Measurements from ENCODE around the gene FAM124A.

DNA sequence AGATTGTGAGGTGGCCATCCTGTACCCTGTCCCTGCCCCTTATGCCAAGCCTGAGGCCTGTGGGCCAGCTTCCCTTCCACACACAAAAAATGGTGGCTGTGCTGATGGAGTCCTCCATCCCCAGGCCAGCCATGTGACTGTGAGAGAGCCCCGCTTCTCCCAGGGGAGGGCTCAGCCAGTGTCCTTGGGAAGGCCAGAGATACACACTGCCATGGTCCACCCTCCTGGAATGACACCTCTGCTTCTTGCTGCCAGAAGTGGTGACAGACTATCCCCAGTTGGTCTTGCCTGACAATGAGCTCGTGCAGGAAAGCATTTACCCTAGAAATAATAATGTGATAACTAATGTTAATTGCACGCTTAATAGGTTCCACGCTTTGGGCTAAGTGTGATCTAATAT is 38.0 kb downstream of the FAM124A start:
- TF ChIP-seq, protein P1, sequence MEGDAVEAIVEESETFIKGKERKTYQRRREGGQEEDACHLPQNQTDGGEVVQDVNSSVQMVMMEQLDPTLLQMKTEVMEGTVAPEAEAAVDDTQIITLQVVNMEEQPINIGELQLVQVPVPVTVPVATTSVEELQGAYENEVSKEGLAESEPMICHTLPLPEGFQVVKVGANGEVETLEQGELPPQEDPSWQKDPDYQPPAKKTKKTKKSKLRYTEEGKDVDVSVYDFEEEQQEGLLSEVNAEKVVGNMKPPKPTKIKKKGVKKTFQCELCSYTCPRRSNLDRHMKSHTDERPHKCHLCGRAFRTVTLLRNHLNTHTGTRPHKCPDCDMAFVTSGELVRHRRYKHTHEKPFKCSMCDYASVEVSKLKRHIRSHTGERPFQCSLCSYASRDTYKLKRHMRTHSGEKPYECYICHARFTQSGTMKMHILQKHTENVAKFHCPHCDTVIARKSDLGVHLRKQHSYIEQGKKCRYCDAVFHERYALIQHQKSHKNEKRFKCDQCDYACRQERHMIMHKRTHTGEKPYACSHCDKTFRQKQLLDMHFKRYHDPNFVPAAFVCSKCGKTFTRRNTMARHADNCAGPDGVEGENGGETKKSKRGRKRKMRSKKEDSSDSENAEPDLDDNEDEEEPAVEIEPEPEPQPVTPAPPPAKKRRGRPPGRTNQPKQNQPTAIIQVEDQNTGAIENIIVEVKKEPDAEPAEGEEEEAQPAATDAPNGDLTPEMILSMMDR (IDR thresholded peaks at IDR 0.05): no peak
- TF ChIP-seq POLR2A (IDR thresholded peaks at IDR 0.05) (no peak), POLR2AphosphoS5 (IDR thresholded peaks at IDR 0.05) (no peak), EP300 (IDR thresholded peaks at IDR 0.05) (no peak)

Data from upper lobe of left lung (tissue), 4 donors.